ENCODE data around the gene UBL3. TPM values are rescaled to one million over a fixed set of nuclear protein-coding genes. Genes with fewer than 3 reads are reported as not detected.

Gene UBL3
- total and polyA plus RNA-seq, 2 of the 8 experiments (the other 6 are each of a cell fraction or from before 2014, with no cell fraction given): 5.3 to 16.1 TPM

- Histone ChIP-seq H3K27me3 (replicated peaks in 1 of 4; ENCODE audit: control insufficient read depth in 3 of 4, extremely low read depth in 1 of 4, insufficient read depth in 3 of 4, low read length in 3 of 4) (no peaks in the 10 kb centered on the region), H2BK12ac (ENCODE audit: low read depth, low read length) (no peak overlapping the region), H2BK5ac (ENCODE audit: low read depth, low read length) (no peak overlapping the region), H3K56ac (replicated peaks; ENCODE audit: insufficient read length, low read depth, low read length) (no peak overlapping the region), H3K4ac (replicated peaks; ENCODE audit: insufficient read length, low read depth, low read length) (no peak overlapping the region), H3K4me3 (ENCODE audit: extremely low read depth in 1 of 4, insufficient read depth in 2 of 4, low read depth in 3 of 4, low read length in 4 of 4) (no peak overlapping the region), H3K4me1 (replicated peaks in 1 of 4; ENCODE audit: control insufficient read depth in 3 of 4, insufficient read depth in 4 of 4, low read length in 3 of 4) (no peaks in the 10 kb centered on the region), H3K27ac (ENCODE audit: low read depth, low read length) (no peak overlapping the region), H3K79me1 (ENCODE audit: low read depth, low read length) (no peaks in the 10 kb centered on the region), H4K5ac (ENCODE audit: insufficient read length, low read depth, low read length) (no peak overlapping the region), H3K36me3 (ENCODE audit: control insufficient read depth in 2 of 4, insufficient read depth in 4 of 4, low read length in 3 of 4) (no peaks in the 10 kb centered on the region), H2AFZ (ENCODE audit: low read length) (no peak overlapping the region), H2BK20ac (ENCODE audit: low read length) (no peak overlapping the region), H3K18ac (ENCODE audit: extremely low read depth, low read length) (no peak overlapping the region), H2BK120ac (replicated peaks; ENCODE audit: low read depth, low read length) (no peak overlapping the region), H2BK15ac (ENCODE audit: low read length) (no peak overlapping the region), H3K9me3 (ENCODE audit: insufficient read depth in 2 of 2, low read depth in 1 of 2, low read length in 1 of 2) (no peaks in the 10 kb centered on the region), H2AK5ac (ENCODE audit: low read depth, low read length) (no peak overlapping the region), H3K79me2 (ENCODE audit: control insufficient read depth in 1 of 2, insufficient read depth in 2 of 2, low read length in 2 of 2) (no peaks in the 10 kb centered on the region), H4K20me1 (replicated peaks in 1 of 2; ENCODE audit: control insufficient read depth in 1 of 2, insufficient read depth in 2 of 2, low read length in 2 of 2) (no peaks in the 10 kb centered on the region), H3K4me2 (ENCODE audit: insufficient read depth in 1 of 2, low read depth in 2 of 2, low read length in 2 of 2) (no peak overlapping the region), H3K14ac (ENCODE audit: insufficient read length) (no peak overlapping the region), H4K91ac (replicated peaks; ENCODE audit: insufficient read length, low read length) (no peak overlapping the region), H3K23me2 (ENCODE audit: low read depth, low read length) (no peaks in the 10 kb centered on the region; the same call in 1 of the 2 replicates), H3K9ac (replicated peaks in 1 of 4; ENCODE audit: extremely low read depth in 1 of 4, low read depth in 3 of 4, low read length in 3 of 4) (no peak overlapping the region), H3K23ac (ENCODE audit: insufficient read length) (no peak overlapping the region), H4K8ac (ENCODE audit: extremely low read depth, insufficient read depth, low read length) (no peak overlapping the region)
- ChIA-PET POLR2A (ENCODE audit: partially characterized antibody) (no interaction called here), CTCF (ENCODE audit: partially characterized antibody) (no interaction called here)
- FAIRE-seq: no peak
- WGBS, 2 experiments (ENCODE audit: extremely low coverage in 1 of 2, insufficient coverage in 1 of 2, insufficient read length in 1 of 2, insufficient replicate concordance in 2 of 2, low coverage in 1 of 2, low lambda C conversion rate in 2 of 2, missing lambda C conversion rate in 1 of 2): 87% methylated on average over 4 of the region's 4 CpGs; no CpG with 5 or more reads in 1 of the 2 experiments
- no peak for DNase-seq (ENCODE audit: low read depth in 1 of 2, low spot score in 2 of 2)
- TF ChIP-seq JUN (IDR thresholded peaks at IDR 0.05; ENCODE audit: low read depth, low read length): no peak
- TF ChIP-seq MAX (IDR thresholded peaks at IDR 0.05): no peak
- no peak for TF ChIP-seq USF2 (IDR thresholded peaks at IDR 0.05; ENCODE audit: low read length)
- no peak for TF ChIP-seq POLR2A (IDR thresholded peaks at IDR 0.05; ENCODE audit: control extremely low read depth in 1 of 2, low read depth in 2 of 2, low read length in 2 of 2)
- no peak for TF ChIP-seq SIN3A (conservative IDR thresholded peaks at IDR 0.05 in 1 of 2, IDR thresholded peaks at IDR 0.05 in 1 of 2; ENCODE audit: low read depth in 1 of 2, low read length in 2 of 2)
- no peak for TF ChIP-seq CHD2 (IDR thresholded peaks at IDR 0.05; ENCODE audit: low read length)
- TF ChIP-seq SP1 (IDR thresholded peaks at IDR 0.05; ENCODE audit: low read depth, low read length): no peak
- no peak for TF ChIP-seq RBBP5 (IDR thresholded peaks at IDR 0.05; ENCODE audit: borderline replicate concordance, low read depth, low read length)
- TF ChIP-seq CBX8 (IDR thresholded peaks at IDR 0.05; ENCODE audit: borderline replicate concordance, low read depth, low read length): no peak
- no peak for TF ChIP-seq HDAC6 (IDR thresholded peaks at IDR 0.05; ENCODE audit: low read depth, low read length)
- no peak for TF ChIP-seq TAF7 (optimal IDR thresholded peaks at IDR 0.05; ENCODE audit: borderline replicate concordance, low read depth, low read length)
- no peak for TF ChIP-seq FOSL1 (IDR thresholded peaks at IDR 0.05; ENCODE audit: insufficient read depth, low read depth, low read length)
- no peak for TF ChIP-seq TBP (IDR thresholded peaks at IDR 0.05; ENCODE audit: low read depth, low read length)
- TF ChIP-seq CEBPB (IDR thresholded peaks at IDR 0.05; ENCODE audit: low read depth, low read length): no peak
- no peak for TF ChIP-seq CBX5 (IDR thresholded peaks at IDR 0.05; ENCODE audit: low read depth, low read length)
Measured at GRCh38 chr13:29858667-29859066, 8.2 kb upstream of the UBL3 start.
